ENCODE results near the gene CCDC148. TPM values are rescaled to one million over a fixed set of nuclear protein-coding genes. Genes with fewer than 3 reads are reported as not detected.
"Not testable (repeated sequence)": the region's sequence is repeated elsewhere in the genome, so short reads cannot be mapped to it uniquely, and the experiment has no call there.

Gene CCDC148
- total RNA-seq, 4 donors from 2014 or later, result not detected

DNA sequence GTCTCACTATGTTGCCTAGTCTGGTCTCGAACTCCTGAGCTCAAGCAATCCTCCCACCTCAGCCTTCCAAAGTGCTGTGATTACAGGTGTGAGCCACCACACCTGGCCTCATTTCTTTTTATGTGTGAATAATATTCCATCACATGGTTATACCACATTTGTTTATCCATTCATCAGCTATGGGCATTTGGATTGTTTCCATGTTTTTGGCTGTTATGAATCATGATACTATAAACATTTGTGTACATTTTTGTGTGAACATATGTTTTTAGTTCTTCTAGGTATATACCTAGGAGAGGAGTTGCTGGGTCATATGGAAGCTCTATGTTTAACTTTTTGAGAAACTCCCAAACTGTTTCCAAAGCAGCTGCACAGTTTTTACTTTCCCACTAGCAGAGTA is 24.6 kb upstream of the CCDC148 start:
- no peaks in the 10 kb centered on the region for H3K9me3 ChIP-seq
- no peaks in the 10 kb centered on the region for H3K36me3 ChIP-seq
- no peaks in the 10 kb centered on the region for H3K4me1 ChIP-seq
- no peak for DNase-seq
- no peak overlapping the region for H3K27ac ChIP-seq
- TF ChIP-seq, protein P1, sequence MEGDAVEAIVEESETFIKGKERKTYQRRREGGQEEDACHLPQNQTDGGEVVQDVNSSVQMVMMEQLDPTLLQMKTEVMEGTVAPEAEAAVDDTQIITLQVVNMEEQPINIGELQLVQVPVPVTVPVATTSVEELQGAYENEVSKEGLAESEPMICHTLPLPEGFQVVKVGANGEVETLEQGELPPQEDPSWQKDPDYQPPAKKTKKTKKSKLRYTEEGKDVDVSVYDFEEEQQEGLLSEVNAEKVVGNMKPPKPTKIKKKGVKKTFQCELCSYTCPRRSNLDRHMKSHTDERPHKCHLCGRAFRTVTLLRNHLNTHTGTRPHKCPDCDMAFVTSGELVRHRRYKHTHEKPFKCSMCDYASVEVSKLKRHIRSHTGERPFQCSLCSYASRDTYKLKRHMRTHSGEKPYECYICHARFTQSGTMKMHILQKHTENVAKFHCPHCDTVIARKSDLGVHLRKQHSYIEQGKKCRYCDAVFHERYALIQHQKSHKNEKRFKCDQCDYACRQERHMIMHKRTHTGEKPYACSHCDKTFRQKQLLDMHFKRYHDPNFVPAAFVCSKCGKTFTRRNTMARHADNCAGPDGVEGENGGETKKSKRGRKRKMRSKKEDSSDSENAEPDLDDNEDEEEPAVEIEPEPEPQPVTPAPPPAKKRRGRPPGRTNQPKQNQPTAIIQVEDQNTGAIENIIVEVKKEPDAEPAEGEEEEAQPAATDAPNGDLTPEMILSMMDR (IDR thresholded peaks at IDR 0.05), result no peak
- TF ChIP-seq POLR2A (IDR thresholded peaks at IDR 0.05), result no peak
- no peak overlapping the region for H3K4me3 ChIP-seq
- no peaks in the 10 kb centered on the region for H3K27me3 ChIP-seq

DNA sequence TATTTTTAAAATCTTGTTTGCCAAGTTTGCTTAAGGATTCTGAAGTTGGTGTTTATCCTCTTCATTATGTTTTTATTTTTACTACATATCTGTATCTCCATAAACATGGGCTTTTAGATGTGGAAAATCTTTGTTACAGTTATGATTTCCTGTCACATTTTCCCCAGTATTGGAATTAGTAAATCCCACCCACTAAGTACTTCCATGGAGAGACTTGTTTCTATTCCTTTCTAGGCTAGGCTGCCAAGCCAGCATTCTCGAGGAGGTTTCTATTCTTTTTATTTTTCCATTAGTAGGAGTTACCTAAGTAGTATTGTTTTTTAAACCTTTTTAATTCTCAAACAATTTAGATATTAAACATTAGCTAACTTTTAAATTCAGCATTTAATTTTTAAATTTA is 22.3 kb upstream of the CCDC148 start:
- no peaks in the 10 kb centered on the region for H3K27me3 ChIP-seq
- H3K9me3 ChIP-seq, result no peaks in the 10 kb centered on the region
- H3K4me3 ChIP-seq, result no peak overlapping the region
- no peaks in the 10 kb centered on the region for H3K36me3 ChIP-seq
- H3K27ac ChIP-seq, result no peak overlapping the region
- TF ChIP-seq, protein P1 (IDR thresholded peaks at IDR 0.05), result no peak
- TF ChIP-seq POLR2A (IDR thresholded peaks at IDR 0.05), result no peak
- H3K4me1 ChIP-seq, result no peaks in the 10 kb centered on the region
- DNase-seq, result no peak

DNA sequence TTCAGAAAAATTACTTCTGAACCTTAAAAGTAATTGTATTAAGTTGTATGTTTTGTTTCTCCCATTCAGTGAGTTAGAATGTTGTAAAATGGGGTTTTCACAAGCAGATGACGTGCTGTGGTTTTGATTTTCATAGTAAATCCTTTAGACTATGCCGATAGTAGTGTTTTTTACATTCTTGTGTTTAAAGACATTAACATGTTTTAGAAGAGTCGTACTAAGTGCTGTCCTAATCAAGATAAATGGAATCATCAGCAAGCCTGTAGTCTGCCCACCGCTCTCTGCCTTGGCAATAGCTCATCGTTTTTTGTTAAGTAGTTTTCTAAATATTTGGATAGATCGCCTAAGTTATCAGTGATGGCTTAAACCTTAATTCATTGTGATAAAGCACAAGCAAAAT is 21.7 kb upstream of the CCDC148 start:
- Histone ChIP-seq H3K9me3 (no peaks in the 10 kb centered on the region), H3K4me3 (no peak overlapping the region), H3K27ac (no peak overlapping the region), H3K4me1 (no peaks in the 10 kb centered on the region), H3K27me3 (no peaks in the 10 kb centered on the region), H3K36me3 (no peaks in the 10 kb centered on the region)
- no peak for DNase-seq
- no peak for TF ChIP-seq POLR2A (IDR thresholded peaks at IDR 0.05)
- TF ChIP-seq, protein P1 (IDR thresholded peaks at IDR 0.05), result no peak

DNA sequence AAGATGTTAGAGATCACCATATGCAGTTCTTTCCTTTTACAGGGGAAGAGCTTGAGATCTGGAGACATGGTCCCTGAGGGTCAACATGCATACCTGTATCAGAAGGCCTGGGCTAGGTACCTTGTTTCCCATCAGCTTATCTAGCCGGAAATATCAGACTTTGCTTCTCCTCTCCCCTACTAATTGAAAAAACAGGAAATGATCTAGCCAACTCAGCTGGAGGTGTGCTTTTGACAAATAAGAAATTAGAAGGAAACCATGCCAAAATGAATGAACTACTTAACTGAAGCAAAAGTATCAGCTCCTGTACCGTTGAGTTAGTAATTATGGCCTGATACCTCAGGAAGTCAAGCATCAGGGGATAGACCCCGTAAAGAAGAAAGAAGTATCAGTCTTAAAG is 20.6 kb upstream of the CCDC148 start:
- no peak for DNase-seq
- no peak overlapping the region for H3K4me3 ChIP-seq
- no peaks in the 10 kb centered on the region for H3K9me3 ChIP-seq
- no peaks in the 10 kb centered on the region for H3K4me1 ChIP-seq
- no peak overlapping the region for H3K27ac ChIP-seq
- no peaks in the 10 kb centered on the region for H3K36me3 ChIP-seq
- TF ChIP-seq POLR2A (IDR thresholded peaks at IDR 0.05), result no peak
- TF ChIP-seq, protein P1 (IDR thresholded peaks at IDR 0.05), result no peak
- no peaks in the 10 kb centered on the region for H3K27me3 ChIP-seq

DNA sequence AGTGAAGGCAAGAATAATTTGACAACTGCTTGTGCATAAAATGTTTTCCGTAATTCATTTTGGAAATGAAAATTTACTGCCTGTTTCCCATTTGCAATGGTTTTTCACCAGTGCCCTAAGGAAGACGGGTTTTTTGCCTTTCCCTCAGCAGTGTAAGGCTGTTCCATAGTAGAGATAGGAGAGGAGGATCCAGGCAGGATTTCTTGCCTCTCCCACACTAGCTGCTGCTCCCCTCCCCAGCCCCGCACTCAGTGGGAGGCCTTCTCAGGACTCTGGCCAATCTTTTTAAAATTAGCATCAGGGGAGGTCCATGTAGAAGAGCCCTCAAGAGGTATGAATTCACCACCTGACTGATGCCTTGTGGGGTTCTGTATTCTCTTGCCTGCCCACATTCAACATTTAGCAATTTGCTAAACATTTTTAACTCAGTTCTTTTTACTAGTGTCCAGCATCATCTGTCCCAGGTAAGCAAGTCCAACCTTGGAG is 18.0 kb upstream of the CCDC148 start:
- H3K4me3 ChIP-seq, H3K36me3 ChIP-seq, DNase-seq, H3K27ac ChIP-seq, H3K4me1 ChIP-seq, H3K9me3 ChIP-seq, H3K27me3 ChIP-seq: not testable (repeated sequence)

DNA sequence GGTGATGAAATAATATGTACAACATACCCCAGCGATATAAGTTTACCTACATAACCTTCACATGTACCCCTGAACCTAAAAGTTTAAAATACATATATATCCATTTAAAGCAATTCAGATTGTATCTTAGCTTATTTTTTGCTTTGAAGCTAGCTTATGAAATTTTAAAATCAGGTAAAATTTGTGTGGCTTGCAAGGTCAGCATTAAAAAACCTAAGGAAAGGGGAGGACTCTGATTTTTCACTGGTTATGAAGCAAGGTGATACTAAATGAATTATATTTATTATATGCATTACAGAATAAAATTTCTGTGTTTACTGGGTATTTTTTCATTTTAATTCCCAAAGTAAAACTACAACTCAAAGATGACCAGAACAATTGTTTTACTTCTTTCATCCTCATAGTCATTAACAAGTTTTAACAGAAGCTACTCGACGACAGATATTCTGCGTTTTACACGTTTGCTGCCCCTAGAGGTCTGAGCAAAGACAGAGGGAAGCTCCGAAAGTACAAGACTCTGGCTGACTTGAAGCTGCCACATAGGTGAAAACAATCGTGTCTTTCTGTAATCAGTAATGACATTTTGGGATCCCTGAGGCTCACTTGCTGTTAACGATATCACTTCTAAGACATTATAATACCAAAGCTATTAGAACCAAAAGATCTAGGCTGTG is 17.3 kb upstream of the CCDC148 start:
- DNase-seq, result no peak
- Histone ChIP-seq H3K4me1 (no peaks in the 10 kb centered on the region), H3K27ac (no peak overlapping the region), H3K9me3 (no peaks in the 10 kb centered on the region), H3K4me3 (no peak overlapping the region), H3K36me3 (no peaks in the 10 kb centered on the region), H3K27me3 (no peaks in the 10 kb centered on the region)
- TF ChIP-seq, protein P1 (IDR thresholded peaks at IDR 0.05), result no peak
- no peak for TF ChIP-seq POLR2A (IDR thresholded peaks at IDR 0.05)

DNA sequence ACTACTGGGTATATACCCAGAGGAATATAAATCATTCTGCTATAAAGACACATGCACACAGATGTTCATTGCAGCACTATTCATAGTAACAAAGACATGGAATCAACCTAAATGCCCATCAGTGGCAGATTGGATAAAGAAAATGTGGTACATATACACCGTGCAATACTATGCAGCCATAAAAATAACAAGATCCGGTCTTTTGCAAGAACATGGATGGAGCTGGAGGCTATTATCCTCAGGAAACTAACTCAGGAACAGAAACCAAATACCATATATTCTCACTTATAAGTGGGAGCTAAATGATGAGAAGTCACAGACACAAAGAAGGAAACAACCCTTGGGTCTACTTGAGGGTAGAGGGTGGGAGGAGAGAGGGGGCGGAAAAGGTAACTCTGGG is 16.7 kb upstream of the CCDC148 start:
- H3K27ac ChIP-seq, H3K27me3 ChIP-seq, H3K9me3 ChIP-seq, H3K4me1 ChIP-seq, DNase-seq, H3K4me3 ChIP-seq, H3K36me3 ChIP-seq: not testable (repeated sequence)

DNA sequence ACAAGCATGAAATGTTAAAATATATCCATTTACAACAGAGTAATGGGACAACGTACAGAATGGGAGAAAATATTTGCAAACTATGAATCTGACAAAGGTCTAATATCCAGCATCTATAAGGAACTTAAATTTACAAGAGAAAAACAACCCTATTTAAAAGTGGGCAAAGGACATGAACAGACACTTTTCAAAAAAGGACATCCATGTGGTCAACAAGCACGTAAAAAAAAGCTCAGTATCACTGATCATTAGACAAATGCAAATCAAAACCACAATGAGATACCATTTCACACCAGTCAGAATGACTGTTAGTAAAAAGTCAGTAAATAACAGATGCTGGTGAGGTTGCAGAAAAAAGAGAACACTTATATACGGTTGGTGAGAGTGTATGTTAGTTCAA is 16.3 kb upstream of the CCDC148 start:
- not testable (repeated sequence) for H3K4me1 ChIP-seq, H3K36me3 ChIP-seq, H3K27ac ChIP-seq, DNase-seq, H3K27me3 ChIP-seq, H3K9me3 ChIP-seq, H3K4me3 ChIP-seq

Measured in Peyer's patch (tissue), 4 donors.